Lower leg skin (tissue), 3 donors: ENCODE results near the gene DGLUCY.

ENCODE experiments used
- CTCF ChIP-seq, 3 donors: fragments of 450-650 bp; IDR thresholded peaks; one replicate each; pipeline ENCODE4 v1.5.1; 2016; ENCODE audit warnings: antibody characterized with exemption in 3 of 3, mild to moderate bottlenecking in 3 of 3, moderate library complexity in 2 of 3
- POLR2A ChIP-seq, 2 donors: fragments of 450-650 bp; IDR thresholded peaks; one replicate each; pipeline ENCODE4 v1.6.1; 2016 to 2017; ENCODE audit warnings: antibody characterized with exemption in 2 of 2, mild to moderate bottlenecking in 1 of 2, moderate library complexity in 1 of 2

- TF ChIP-seq POLR2A (IDR thresholded peaks at IDR 0.05) (no peak), CTCF (IDR thresholded peaks at IDR 0.05) (no peak)
Observed at GRCh38 chr14:91126761-91127160, 12.9 kb downstream of the DGLUCY start.
